GM12878 (cell line): ENCODE results near the gene FAM200B. TPM values are rescaled to one million over a fixed set of nuclear protein-coding genes. Genes with fewer than 3 reads are reported as not detected.

Source experiments
- ATAC-seq: fragments of 200-7000 bp; cut with Tn5 transposase; 3 replicates; pipeline ENCODE4 v1.9.1; 2020; ENCODE audit warnings: mild to moderate bottlenecking, moderate library complexity
- BruUV-seq: library from RNA; stranded (reverse); fragments of 400-500 nt; replicated peaks from 2 replicates; lab custom pipeline; 2021; lab: Mats Ljungman, UMichigan
- CTCF ChIA-PET: fragments of 300-600 bp; sonication (Branson Sonifier 250); formaldehyde crosslinking; extraction: SDS; loops from one replicate; lab custom pipeline; 2021; ENCODE audit warnings: inconsistent platforms; lab: Yijun Ruan, JAX
- POLR2A ChIA-PET: fragments of 350-600 bp; formaldehyde crosslinking; extraction: SDS; loops from one replicate; lab custom pipeline; 2021; ENCODE audit warnings: inconsistent platforms; lab: Charles Lee
- RAD21 ChIA-PET: fragments of 300-600 bp; sonication (Branson Sonifier 250); formaldehyde crosslinking; loops from one replicate; lab custom pipeline; 2023; ENCODE audit warnings: antibody characterized with exemption; ENCODE audit not compliant: unreplicated experiment; lab: Charles Lee
- SMC1A ChIA-PET: fragments of 300-600 bp; sonication (Branson Sonifier 250); formaldehyde crosslinking; loops from one replicate; lab custom pipeline; 2023; ENCODE audit not compliant: unreplicated experiment, uncharacterized antibody; lab: Charles Lee
- DNase-seq: peaks from one replicate; pipeline ENCODE4 v3.0.0-alpha.2; 2011; ENCODE audit warnings: low read depth, low spot score
- FAIRE-seq: peaks from 3 replicates; lab custom pipeline; 2011; peaks lifted over from hg19 to GRCh38; lab: Jason Lieb, UNC
- H2AFZ ChIP-seq: 2 replicates; pipeline ENCODE4 v1.6.0; 2011; ENCODE audit warnings: low read depth, low read length, control low read depth; ENCODE audit not compliant: control insufficient read depth
- H3K27ac ChIP-seq: 2 replicates; pipeline ENCODE4 v1.5.1; 2011; ENCODE audit warnings: control low read depth; ENCODE audit not compliant: control insufficient read depth, insufficient read depth
- H3K27me3 ChIP-seq, 2 experiments: replicated peaks in 1 of 2; 2 replicates each; pipeline versions ENCODE4 v1.6.0 to v1.6.1; 2011; ENCODE audit warnings: low read length in 1 of 2; ENCODE audit not compliant: control insufficient read depth in 2 of 2, insufficient read depth in 2 of 2
- H3K36me3 ChIP-seq, 2 experiments: 2 replicates each; pipeline ENCODE4 v1.5.1; 2011; ENCODE audit warnings: low read length in 1 of 2; ENCODE audit not compliant: control insufficient read depth in 2 of 2, insufficient read depth in 2 of 2
- H3K4me1 ChIP-seq: 2 replicates; pipeline ENCODE4 v1.6.1; 2011; ENCODE audit warnings: mild to moderate bottlenecking, low read length, moderate library complexity, mixed read lengths; ENCODE audit not compliant: control insufficient read depth, insufficient read depth
- H3K4me2 ChIP-seq: 2 replicates; pipeline ENCODE4 v1.6.0; 2011; ENCODE audit warnings: control low read depth; ENCODE audit not compliant: control insufficient read depth, insufficient read depth
- H3K4me3 ChIP-seq: fragments of 200-600 bp; sonication (generic); 2 replicates; pipeline ENCODE4 v1.5.1; 2016
- H3K79me2 ChIP-seq: 2 replicates; pipeline ENCODE4 v1.6.0; 2011; ENCODE audit warnings: low read length; ENCODE audit not compliant: control insufficient read depth, insufficient read depth
- H3K9ac ChIP-seq: 2 replicates; pipeline ENCODE4 v1.8.0; 2011; ENCODE audit warnings: low read length, control low read depth, mixed read lengths; ENCODE audit not compliant: control insufficient read depth, insufficient read depth
- H3K9me3 ChIP-seq: replicated peaks from 3 replicates; pipeline ENCODE4 v1.5.1; 2011; ENCODE audit warnings: mild to moderate bottlenecking, low read length; ENCODE audit not compliant: control insufficient read depth, insufficient read depth
- H4K20me1 ChIP-seq: 2 replicates; pipeline ENCODE4 v1.6.0; 2011; ENCODE audit not compliant: control insufficient read depth, insufficient read depth
- ATF7 ChIP-seq: fragments of 450-650 bp; IDR thresholded peaks from 2 replicates; pipeline ENCODE4 v1.6.1; 2016; ENCODE audit warnings: low read depth, mild to moderate bottlenecking
- CEBPZ ChIP-seq: fragments of 150-350 bp; IDR thresholded peaks from 2 replicates; pipeline ENCODE4 v1.6.1; 2016; ENCODE audit warnings: low read depth, low read length
- E2F4 ChIP-seq: IDR thresholded peaks from 2 replicates; pipeline ENCODE4 v1.6.1; 2012; ENCODE audit warnings: low read depth, low read length, improper control_type of control experiment
- FOS ChIP-seq: IDR thresholded peaks from 3 replicates; pipeline ENCODE4 v1.6.1; 2011; ENCODE audit warnings: borderline replicate concordance; ENCODE audit not compliant: insufficient read length; ENCODE audit errors: extremely low read depth
- IKZF1 ChIP-seq: fragments of 450-650 bp; conservative IDR thresholded peaks from 2 replicates; pipeline ENCODE4 v1.6.1; 2017; ENCODE audit warnings: antibody characterized with exemption, mild to moderate bottlenecking
- MTA2 ChIP-seq: fragments of 450-650 bp; IDR thresholded peaks from 2 replicates; pipeline ENCODE4 v1.6.1; 2016; ENCODE audit warnings: low read depth, mild to moderate bottlenecking, moderate library complexity
- MYB ChIP-seq: fragments of 150-350 bp; IDR thresholded peaks from 2 replicates; pipeline ENCODE4 v1.6.1; 2014; ENCODE audit warnings: mild to moderate bottlenecking, low read depth, low read length, borderline replicate concordance
- RB1 ChIP-seq: fragments of 450-650 bp; formaldehyde crosslinking; IDR thresholded peaks from 2 replicates; pipeline ENCODE4 v1.6.1; 2017; ENCODE audit warnings: mild to moderate bottlenecking, borderline replicate concordance
- RELB ChIP-seq: fragments of 450-650 bp; IDR thresholded peaks from 2 replicates; pipeline ENCODE4 v1.6.1; 2017; ENCODE audit warnings: low read depth, mild to moderate bottlenecking, moderate library complexity
- WGBS: methylation state at CpG from one replicate; pipeline ENCODE4 v1.1.6; 2016; ENCODE audit warnings: low lambda C conversion rate; ENCODE audit not compliant: insufficient replicate concordance, insufficient coverage; ENCODE audit errors: missing lambda C conversion rate; 5-methylcytosine and 5-hydroxymethylcytosine counted together
- in situ Hi-C: fragments of 300-500 bp; cut with MboI; formaldehyde crosslinking; loops from 9 replicates; pipeline ENCODE4 v1.14.3; 2018; ENCODE audit warnings: mixed read lengths
- intact Hi-C: fragments of 100-400 bp; cut with micrococcal nuclease; formaldehyde crosslinking; loops from one replicate; pipeline ENCODE4 v1.14.2; 2022; ENCODE audit not compliant: unreplicated experiment
- polyA plus RNA-seq, 11 experiments: library from polyadenylated mRNA; depleted of rRNA in 4 of 11; unstranded in 6 of 11; stranded (reverse) in 5 of 11; fragments of >200 nt; fragmentation: Nextera tagmentation in 4 of 11; fragmentation: Illumina TruSeq in 1 of 11; extraction: Ambion mirVana in 4 of 11; extraction: Trizol in 1 of 11; gene quantifications; 1 replicate in 1 of 11; 2 replicates in 10 of 11; pipeline versions ENCODE4 v1.2.1 to v1.2.3, GENCODE V29; 2011 to 2016; ENCODE audit warnings: inconsistent platforms in 2 of 11, missing spikeins in 2 of 11, low read depth in 1 of 11
- total RNA-seq, 4 experiments: library from RNA; depleted of rRNA in 3 of 4; stranded (reverse); fragments of >200 nt in 3 of 4; fragmentation: Illumina TruSeq in 1 of 4; extraction: Trizol in 1 of 4; gene quantifications; 2 replicates each; pipeline versions ENCODE4 v1.2.1 to v1.2.3, GENCODE V29; 2013 to 2021

FAM200B gene
- total and polyA plus RNA-seq, 10 of the 15 experiments (the other 5 are each of a cell fraction or from before 2014, with no cell fraction given), result 13.8 to 48.5 (median 25.5) TPM

- DNase-seq (peak; percentile 36), FAIRE-seq (no peak), ATAC-seq (peak; percentile 64)
- Histone ChIP-seq H3K36me3 (no peaks in the 10 kb centered on the region), H2AFZ (peak within 1 kb of the TSS; percentile 97), H3K9ac (peak within 1 kb of the TSS; percentile 89), H3K4me1 (peaks cover 15% of the 10 kb centered on the region), H3K27me3 (no peaks in the 10 kb centered on the region), H4K20me1 (no peaks in the 10 kb centered on the region), H3K4me2 (peak within 1 kb of the TSS; percentile 95), H3K79me2 (peaks cover 45% of the 10 kb centered on the region), H3K4me3 (peak within 1 kb of the TSS; percentile 84), H3K9me3 (no peaks in the 10 kb centered on the region), H3K27ac (peak within 1 kb of the TSS; percentile 95)
- BruUV-seq, result TSS peak; percentile 92
- ChIA-PET CTCF (interaction anchor here (0.9 to 1.5 kb wide), 2 partner anchors 9 to 71 kb away, joined by 3 to 4 read pairs; no protein-coding TSS in a partner anchor), SMC1A (interaction anchor here (0.8 to 0.9 kb wide), 3 partner anchors 11 to 25 kb away, joined by 3 to 4 read pairs (median 3); no protein-coding TSS in a partner anchor), POLR2A (interaction anchor here (0.9 to 2.6 kb wide), 5 partner anchors 12 to 27 kb away, joined by 3 to 15 read pairs (median 4); no protein-coding TSS in a partner anchor), RAD21 (interaction anchor here (3.3 kb wide), 1 partner anchor 20 kb away, joined by 13 read pairs; no protein-coding TSS in a partner anchor)
- in situ Hi-C loops (loop anchor here (10.0 kb wide), 1 partner anchor 651 kb away; the partner anchor contains the start of gene CPEB2), intact Hi-C loops (loop anchor here (1.0 to 10.0 kb wide), 3 partner anchors 26 to 1491 kb away; partner anchors contain the start of genes CD38 and FAM200B)
- WGBS, result 13% methylated on average over 82 of the region's 85 CpGs
- TF ChIP-seq CEBPZ (no peak), E2F4 (no peak), MTA2 (no peak), MYB (no peak), FOS (no peak), RB1 (peak; percentile 84; the same call in 1 of the 2 replicates), ATF7 (no peak), RELB (peak; percentile 47; the same call in 1 of the 2 replicates), IKZF1 (peak; percentile 96)
Measured at GRCh38 chr4:15655223-15656037, 26.2 kb upstream of the FAM200B start, which contains the start of gene FBXL5. Gene FBXL5, minus strand, starts transcription at chr4:15655357. Its CDS starts 70 bp downstream, at chr4:15655287.
